ENCODE results near the gene PTPRN2.
"Not testable (repeated sequence)": the region's sequence is repeated elsewhere in the genome, so short reads cannot be mapped to it uniquely, and the experiment has no call there.

The PTPRN2 gene

GRCh38 chr7:157984423-157985163, 603.0 kb downstream of the PTPRN2 start:
- H3K4me3 ChIP-seq (ENCODE audit: low read depth, low read length), result no peak overlapping the region
- DNase-seq (ENCODE audit: low read depth), result no peak
- TF ChIP-seq, protein P1, sequence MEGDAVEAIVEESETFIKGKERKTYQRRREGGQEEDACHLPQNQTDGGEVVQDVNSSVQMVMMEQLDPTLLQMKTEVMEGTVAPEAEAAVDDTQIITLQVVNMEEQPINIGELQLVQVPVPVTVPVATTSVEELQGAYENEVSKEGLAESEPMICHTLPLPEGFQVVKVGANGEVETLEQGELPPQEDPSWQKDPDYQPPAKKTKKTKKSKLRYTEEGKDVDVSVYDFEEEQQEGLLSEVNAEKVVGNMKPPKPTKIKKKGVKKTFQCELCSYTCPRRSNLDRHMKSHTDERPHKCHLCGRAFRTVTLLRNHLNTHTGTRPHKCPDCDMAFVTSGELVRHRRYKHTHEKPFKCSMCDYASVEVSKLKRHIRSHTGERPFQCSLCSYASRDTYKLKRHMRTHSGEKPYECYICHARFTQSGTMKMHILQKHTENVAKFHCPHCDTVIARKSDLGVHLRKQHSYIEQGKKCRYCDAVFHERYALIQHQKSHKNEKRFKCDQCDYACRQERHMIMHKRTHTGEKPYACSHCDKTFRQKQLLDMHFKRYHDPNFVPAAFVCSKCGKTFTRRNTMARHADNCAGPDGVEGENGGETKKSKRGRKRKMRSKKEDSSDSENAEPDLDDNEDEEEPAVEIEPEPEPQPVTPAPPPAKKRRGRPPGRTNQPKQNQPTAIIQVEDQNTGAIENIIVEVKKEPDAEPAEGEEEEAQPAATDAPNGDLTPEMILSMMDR (IDR thresholded peaks at IDR 0.05; ENCODE audit: low read depth, low read length, missing control alignments), result no peak

DNA sequence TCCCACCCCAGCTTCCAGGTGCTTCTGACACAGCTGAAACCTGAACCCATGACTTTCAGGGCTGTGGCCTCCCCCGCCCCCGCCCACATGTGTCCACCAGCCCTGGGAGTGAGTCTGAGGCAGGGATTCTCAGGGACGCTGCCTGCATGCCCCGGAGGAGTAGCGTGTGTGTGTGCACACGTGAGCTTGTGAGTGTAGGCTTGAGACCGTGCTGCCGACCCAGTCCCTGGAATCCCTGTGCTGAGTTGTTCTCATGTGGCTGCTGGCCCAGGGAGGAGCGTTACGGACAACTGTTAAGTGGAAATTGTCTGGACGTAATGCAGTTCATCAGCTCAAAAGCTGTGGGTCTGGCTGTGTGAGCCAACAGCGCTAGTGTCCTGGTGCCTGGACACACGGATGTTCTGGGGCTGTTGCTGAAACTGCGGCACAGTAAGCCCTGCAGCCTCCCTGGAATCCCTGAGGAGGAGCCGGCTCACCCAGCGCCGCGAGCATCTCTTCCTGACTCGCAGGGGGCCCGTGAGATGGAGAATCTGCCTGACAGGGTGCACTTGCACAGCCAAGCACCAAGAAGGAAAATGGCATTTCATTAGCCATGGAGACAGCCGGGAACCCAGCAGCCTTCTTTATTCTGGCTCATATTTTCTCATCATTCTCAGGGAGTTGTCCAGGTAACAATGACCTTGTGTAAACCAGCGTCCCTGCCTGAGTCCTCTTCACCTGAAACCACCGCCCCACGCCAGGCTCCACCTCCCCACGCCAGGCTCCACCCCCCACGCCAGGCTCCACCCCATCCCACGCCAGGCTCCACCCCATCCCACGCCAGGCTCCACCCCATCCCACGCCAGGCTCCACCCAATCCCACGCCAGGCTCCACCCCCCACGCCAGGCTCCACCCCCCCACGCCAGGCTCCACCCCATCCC, 603.9 kb downstream of the PTPRN2 start:
- TF ChIP-seq, protein P1 (IDR thresholded peaks at IDR 0.05; ENCODE audit: low read depth, low read length, missing control alignments), result no peak
- no peak for DNase-seq (ENCODE audit: low read depth)

GRCh38 chr7:157981778-157982177, 605.8 kb downstream of the PTPRN2 start:
- DNase-seq (ENCODE audit: low read depth), result no peak
- H3K4me3 ChIP-seq (ENCODE audit: low read depth, low read length), result no peak overlapping the region
- TF ChIP-seq, protein P1 (IDR thresholded peaks at IDR 0.05; ENCODE audit: low read depth, low read length, missing control alignments), result no peak

More for the DNA sequence above, 603.9 kb downstream of the PTPRN2 start:
- H3K4me3 ChIP-seq (ENCODE audit: low read depth, low read length), result no peak overlapping the region

- TF ChIP-seq, protein P1 (IDR thresholded peaks at IDR 0.05; ENCODE audit: low read depth, low read length, missing control alignments), result no peak
- no peak for DNase-seq (ENCODE audit: low read depth)
- H3K4me3 ChIP-seq (ENCODE audit: low read depth, low read length), result no peak overlapping the region
Measured at GRCh38 chr7:157980774-157981173, 606.8 kb downstream of the PTPRN2 start.

GRCh38 chr7:157980341-157980731, 607.3 kb downstream of the PTPRN2 start:
- DNase-seq (ENCODE audit: low read depth); H3K4me3 ChIP-seq (ENCODE audit: low read depth, low read length): not testable (repeated sequence)

DNA sequence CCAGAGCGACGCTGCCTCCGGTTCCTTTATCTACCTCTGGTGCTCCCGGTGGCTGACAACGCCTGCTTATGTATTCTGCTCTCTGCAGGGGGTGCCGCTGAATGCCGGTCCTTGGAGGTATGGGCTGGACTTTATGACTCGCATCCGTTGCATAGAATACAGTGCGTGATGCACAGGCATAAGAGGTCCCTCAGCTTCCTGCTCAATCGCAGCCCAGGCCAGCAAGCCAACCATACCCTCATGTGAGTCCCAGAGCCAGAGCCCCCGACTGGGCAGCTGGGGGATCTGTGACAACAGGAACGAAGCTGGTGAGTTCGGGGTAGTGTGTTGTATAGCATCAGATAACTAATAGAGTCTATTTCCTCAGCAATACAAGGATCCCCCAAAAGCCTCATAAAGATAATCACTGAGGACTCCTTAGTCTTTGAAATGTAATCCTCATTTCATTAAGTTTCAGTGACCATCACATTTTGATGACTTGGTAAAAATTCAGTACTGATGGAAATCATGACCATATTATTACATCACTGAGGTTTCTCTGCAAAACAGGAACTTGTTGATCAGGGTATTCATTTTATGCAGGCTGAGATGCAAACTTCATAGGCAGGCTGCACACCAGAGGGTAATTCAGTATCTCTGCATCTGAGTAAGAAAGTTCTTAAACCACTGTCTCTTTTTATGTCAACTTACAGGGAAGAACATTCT, 607.8 kb downstream of the PTPRN2 start:
- no peak for DNase-seq (ENCODE audit: low read depth)
- TF ChIP-seq, protein P1 (IDR thresholded peaks at IDR 0.05; ENCODE audit: low read depth, low read length, missing control alignments), result no peak
- H3K4me3 ChIP-seq (ENCODE audit: low read depth, low read length), result no peak overlapping the region

- DNase-seq (ENCODE audit: low read depth), result no peak
- no peak overlapping the region for H3K4me3 ChIP-seq (ENCODE audit: low read depth, low read length)
- TF ChIP-seq, protein P1 (IDR thresholded peaks at IDR 0.05; ENCODE audit: low read depth, low read length, missing control alignments), result no peak
Measured at GRCh38 chr7:157978766-157979165, 608.9 kb downstream of the PTPRN2 start.
